Panc1 (cell line): Measurements from ENCODE around the gene FSD1L. TPM values are rescaled to one million over a fixed set of nuclear protein-coding genes. Genes with fewer than 3 reads are reported as not detected.

Experiments
- ATAC-seq: fragments of 200-7000 bp; cut with Tn5 transposase; 2 replicates; pipeline ENCODE4 v1.9.1; 2020; ENCODE audit warnings: mild to moderate bottlenecking, moderate library complexity
- BruUV-seq: library from RNA; stranded (reverse); fragments of 400-500 nt; replicated peaks from 2 replicates; lab custom pipeline; 2021; lab: Mats Ljungman, UMichigan
- CTCF ChIA-PET: fragments of 300-600 bp; sonication (Branson Sonifier 250); formaldehyde crosslinking; loops from one replicate; lab custom pipeline; 2022; ENCODE audit warnings: antibody characterized with exemption; lab: Charles Lee
- POLR2A ChIA-PET: fragments of 300-600 bp; sonication (Branson Sonifier 250); formaldehyde crosslinking; loops from one replicate; lab custom pipeline; 2022; ENCODE audit warnings: antibody characterized with exemption; lab: Charles Lee
- DNase-seq: peaks from one replicate; pipeline ENCODE4 v3.0.0-alpha.2; 2010; ENCODE audit warnings: low read depth, low spot score
- H3K27ac ChIP-seq: 2 replicates; pipeline ENCODE4 v1.5.1; 2011; ENCODE audit warnings: mild to moderate bottlenecking, low read length, inconsistent platforms
- H3K27me3 ChIP-seq: fragments of 200-500 bp; sonication (Bioruptor generic); 2 replicates; pipeline ENCODE4 v1.6.0; 2014; ENCODE audit warnings: low read length, inconsistent platforms; ENCODE audit not compliant: control insufficient read depth, insufficient read depth
- H3K36me3 ChIP-seq: fragments of 200-500 bp; sonication (Bioruptor generic); 2 replicates; pipeline ENCODE4 v1.5.1; 2014; ENCODE audit warnings: inconsistent platforms, mild to moderate bottlenecking, low read length, moderate library complexity; ENCODE audit not compliant: control insufficient read depth, insufficient read depth
- H3K4me1 ChIP-seq: 2 replicates; pipeline ENCODE4 v1.5.1; 2011; ENCODE audit warnings: inconsistent platforms, mild to moderate bottlenecking, low read length, moderate library complexity; ENCODE audit not compliant: control insufficient read depth, insufficient read depth
- H3K4me3 ChIP-seq, 2 experiments: 2 replicates each; pipeline ENCODE4 v1.5.1; 2011 to 2012; ENCODE audit warnings: low read depth in 2 of 2, low read length in 2 of 2, mild to moderate bottlenecking in 2 of 2, inconsistent platforms in 1 of 2, moderate library complexity in 1 of 2
- H3K9me3 ChIP-seq: fragments of 200-500 bp; sonication (Bioruptor generic); 2 replicates; pipeline ENCODE4 v1.5.1; 2014; ENCODE audit warnings: low read depth, mild to moderate bottlenecking, inconsistent platforms, low read length, moderate library complexity; ENCODE audit not compliant: control insufficient read depth, insufficient read depth
- CTCF ChIP-seq: fragments of 450-650 bp; IDR thresholded peaks from 2 replicates; pipeline ENCODE4 v1.5.1; 2017; ENCODE audit warnings: mild to moderate bottlenecking
- POLR2AphosphoS5 ChIP-seq: IDR thresholded peaks from 2 replicates; pipeline ENCODE4 v1.6.1; 2012; ENCODE audit warnings: mild to moderate bottlenecking, low read depth, low read length, moderate library complexity
- REST ChIP-seq, 2 experiments: IDR thresholded peaks; 2 replicates each; pipeline ENCODE4 v1.6.1; 2011 to 2012; ENCODE audit warnings: low read depth in 2 of 2, control low read depth in 1 of 2, low read length in 1 of 2, mild to moderate bottlenecking in 1 of 2, moderate library complexity in 1 of 2; ENCODE audit not compliant: insufficient read depth in 1 of 2
- SIN3A ChIP-seq: IDR thresholded peaks from 2 replicates; pipeline ENCODE4 v1.6.1; 2012; ENCODE audit warnings: low read depth, mild to moderate bottlenecking, low read length, moderate library complexity, borderline replicate concordance; ENCODE audit not compliant: insufficient read depth
- TCF7L2 ChIP-seq: IDR thresholded peaks from 2 replicates; pipeline ENCODE4 v1.6.1; 2011; ENCODE audit warnings: mild to moderate bottlenecking, low read depth, low read length, inconsistent platforms
- in situ Hi-C: cut with HindIII; loops from 2 replicates; pipeline ENCODE4 v1.10.0; 2016; ENCODE audit warnings: low sequenced_read_pairs, low pct_unique_long_range_greater_than_20kb
- intact Hi-C: fragments of 100-400 bp; cut with micrococcal nuclease; formaldehyde crosslinking; loops from one replicate; pipeline ENCODE4 v1.10.0; 2022; ENCODE audit not compliant: unreplicated experiment
- total RNA-seq: library from RNA; stranded (reverse); gene quantifications from one replicate; pipeline ENCODE4 v1.2.1, GENCODE V29; 2021; ENCODE audit not compliant: unreplicated experiment

FSD1L gene
- total RNA-seq, 1 experiment from 2014 or later, result 5.1 TPM

GRCh38 chr9:105484226-105484625 is 36.4 kb downstream of the FSD1L start:
- Histone ChIP-seq H3K4me3 (no peak overlapping the region), H3K27me3 (no peaks in the 10 kb centered on the region), H3K4me1 (no peaks in the 10 kb centered on the region), H3K36me3 (no peaks in the 10 kb centered on the region; the same call in 1 of the 2 replicates), H3K9me3 (no peaks in the 10 kb centered on the region), H3K27ac (no peak overlapping the region)
- TF ChIP-seq CTCF, result no peak
- no peak for TF ChIP-seq SIN3A
- TF ChIP-seq TCF7L2, result no peak
- no peak for TF ChIP-seq POLR2AphosphoS5
- TF ChIP-seq REST (IDR thresholded peaks at IDR 0.05; ENCODE audit: insufficient read depth in 1 of 2, low read depth in 2 of 2, low read length in 1 of 2), result no peak
- ATAC-seq (no peak), DNase-seq (no peak)
- intact Hi-C loops, result no loop called here
- BruUV-seq, result no TSS peak
- ChIA-PET POLR2A (no interaction called here), CTCF (no interaction called here)
- in situ Hi-C loops, result no loop called here

GRCh38 chr9:105485131-105485530 is 37.3 kb downstream of the FSD1L start:
- no TSS peak for BruUV-seq
- Histone ChIP-seq H3K9me3 (no peaks in the 10 kb centered on the region), H3K4me1 (no peaks in the 10 kb centered on the region), H3K27ac (no peak overlapping the region), H3K4me3 (no peak overlapping the region), H3K27me3 (no peaks in the 10 kb centered on the region), H3K36me3 (no peaks in the 10 kb centered on the region; the same call in 1 of the 2 replicates)
- ATAC-seq, result no peak
- POLR2A ChIA-PET, result no interaction called here
- in situ Hi-C loops, result no loop called here
- intact Hi-C loops, result no loop called here
- CTCF ChIA-PET, result no interaction called here
- TF ChIP-seq POLR2AphosphoS5 (no peak), REST (IDR thresholded peaks at IDR 0.05; ENCODE audit: insufficient read depth in 1 of 2, low read depth in 2 of 2, low read length in 1 of 2) (no peak), SIN3A (no peak)
- DNase-seq, result no peak
